Trophoblast cell (in vitro differentiated cells and primary cell): Measurements from ENCODE around the gene BORCS6.

ENCODE experiments used
- DNase-seq, 2 donors: peaks; one replicate each; pipeline ENCODE4 v3.0.0-alpha.2; 2016
- H2AFZ ChIP-seq: 2 replicates; pipeline ENCODE4 v1.6.1; 2013; ENCODE audit warnings: low read length, moderate library complexity, mild to moderate bottlenecking; ENCODE audit not compliant: insufficient read depth, poor library complexity
- H2AK5ac ChIP-seq: 2 replicates; pipeline ENCODE4 v1.6.1; 2013; ENCODE audit warnings: mild to moderate bottlenecking, low read length
- H2BK120ac ChIP-seq: 2 replicates; pipeline ENCODE4 v1.6.1; 2013; ENCODE audit warnings: low read length, mild to moderate bottlenecking, moderate library complexity; ENCODE audit not compliant: insufficient read depth, poor library complexity
- H2BK12ac ChIP-seq: 2 replicates; pipeline ENCODE4 v1.6.1; 2013; ENCODE audit warnings: mild to moderate bottlenecking, low read length, moderate library complexity
- H2BK5ac ChIP-seq: 2 replicates; pipeline ENCODE4 v1.6.1; 2013; ENCODE audit warnings: low read length, low read depth, moderate library complexity, mild to moderate bottlenecking; ENCODE audit not compliant: poor library complexity
- H3K14ac ChIP-seq: 2 replicates; pipeline ENCODE4 v1.6.1; 2013; ENCODE audit warnings: mild to moderate bottlenecking, low read length
- H3K18ac ChIP-seq: 2 replicates; pipeline ENCODE4 v1.6.1; 2013; ENCODE audit warnings: mild to moderate bottlenecking, low read length
- H3K23ac ChIP-seq: 2 replicates; pipeline ENCODE4 v1.6.1; 2013; ENCODE audit warnings: low read length
- H3K27ac ChIP-seq: 2 replicates; pipeline ENCODE4 v1.5.1; 2013; ENCODE audit warnings: low read depth, mild to moderate bottlenecking, inconsistent platforms, low read length, moderate library complexity
- H3K27me3 ChIP-seq: 2 replicates; pipeline ENCODE4 v1.6.1; 2013; ENCODE audit warnings: inconsistent platforms, mild to moderate bottlenecking, low read length, moderate library complexity; ENCODE audit not compliant: insufficient read depth
- H3K36me3 ChIP-seq, 2 experiments: 1 replicate in 1 of 2; 2 replicates in 1 of 2; pipeline ENCODE4 v1.6.1; 2013; ENCODE audit warnings: low read length in 2 of 2, mild to moderate bottlenecking in 2 of 2, moderate library complexity in 1 of 2; ENCODE audit not compliant: insufficient read depth in 2 of 2, control insufficient read depth in 1 of 2
- H3K4ac ChIP-seq: 2 replicates; pipeline ENCODE4 v1.6.1; 2013; ENCODE audit warnings: low read depth, mild to moderate bottlenecking, low read length, moderate library complexity
- H3K4me1 ChIP-seq, 2 experiments: 1 replicate in 1 of 2; 2 replicates in 1 of 2; pipeline ENCODE4 v1.6.1; 2013; ENCODE audit warnings: low read length in 2 of 2, mild to moderate bottlenecking in 2 of 2, moderate library complexity in 1 of 2; ENCODE audit not compliant: insufficient read depth in 2 of 2, control insufficient read depth in 1 of 2
- H3K4me2 ChIP-seq: 2 replicates; pipeline ENCODE4 v1.6.1; 2013; ENCODE audit warnings: inconsistent platforms, mild to moderate bottlenecking, low read length, moderate library complexity
- H3K4me3 ChIP-seq: 2 replicates; pipeline ENCODE4 v1.5.1; 2013; ENCODE audit warnings: mild to moderate bottlenecking, low read depth, low read length, inconsistent platforms
- H3K79me1 ChIP-seq: one replicate; pipeline ENCODE4 v1.6.1; 2013; ENCODE audit warnings: low read length
- H3K79me2 ChIP-seq: 2 replicates; pipeline ENCODE4 v1.6.1; 2013; ENCODE audit warnings: low read length, mild to moderate bottlenecking; ENCODE audit not compliant: control insufficient read depth, insufficient read depth, poor library complexity
- H3K9ac ChIP-seq: 2 replicates; pipeline ENCODE4 v1.6.1; 2013; ENCODE audit warnings: mild to moderate bottlenecking, low read length
- H3K9me3 ChIP-seq: 2 replicates; pipeline ENCODE4 v1.6.1; 2013; ENCODE audit warnings: low read depth, mild to moderate bottlenecking, control low read depth, inconsistent platforms, low read length; ENCODE audit not compliant: insufficient read depth
- H4K12ac ChIP-seq: 2 replicates; pipeline ENCODE4 v1.6.1; 2013; ENCODE audit warnings: low read depth, mild to moderate bottlenecking, low read length, moderate library complexity
- H4K8ac ChIP-seq: 2 replicates; pipeline ENCODE4 v1.6.1; 2013; ENCODE audit warnings: low read depth, mild to moderate bottlenecking, low read length, moderate library complexity
- H4K91ac ChIP-seq: one replicate; pipeline ENCODE4 v1.6.1; 2013; ENCODE audit warnings: low read depth, mild to moderate bottlenecking, low read length, moderate library complexity
- WGBS: extraction: QIAGEN DNeasy Blood & Tissue Kit; methylation state at CpG from one replicate; pipeline ENCODE4 v1.1.7; 2013; ENCODE audit warnings: missing lambda C conversion rate; ENCODE audit not compliant: insufficient read length, insufficient coverage; ENCODE audit errors: extremely low coverage; 5-methylcytosine and 5-hydroxymethylcytosine counted together

BORCS6 gene

GRCh38 chr17:8162997-8163977 lies 26.7 kb downstream of the BORCS6 start:
- Histone ChIP-seq H3K9me3 (peaks cover 5% of the 10 kb centered on the region), H3K79me1 (peaks cover 14% of the 10 kb centered on the region), H3K27ac (peak overlapping the region; percentile 37), H2BK120ac (peak overlapping the region; percentile 87), H3K4me3 (peak overlapping the region; percentile 94), H4K91ac (peak overlapping the region; percentile 98), H3K4me2 (peak overlapping the region; percentile 67), H2AFZ (peak overlapping the region; percentile 97), H3K9ac (peak overlapping the region; percentile 10), H2BK12ac (peak overlapping the region; percentile 79), H3K36me3 (peaks cover 15 to 24% of the 10 kb centered on the region in 2 experiments), H4K12ac (peak overlapping the region; percentile 97), H3K79me2 (peaks cover 14% of the 10 kb centered on the region), H3K23ac (no peak overlapping the region), H3K14ac (peak overlapping the region; percentile 97), H3K4ac (peak overlapping the region; percentile 77), H2BK5ac (peak overlapping the region; percentile 79), H3K27me3 (no peaks in the 10 kb centered on the region), H3K18ac (peak overlapping the region; percentile 99), H4K8ac (peak overlapping the region; percentile 98), H2AK5ac (peak overlapping the region; percentile 90), H3K4me1 (peaks cover 18 to 22% of the 10 kb centered on the region in 2 experiments)
- DNase-seq = peak; percentile 33 to 59
- no CpG with 5 or more reads among the region's 55 CpGs for WGBS

DNA sequence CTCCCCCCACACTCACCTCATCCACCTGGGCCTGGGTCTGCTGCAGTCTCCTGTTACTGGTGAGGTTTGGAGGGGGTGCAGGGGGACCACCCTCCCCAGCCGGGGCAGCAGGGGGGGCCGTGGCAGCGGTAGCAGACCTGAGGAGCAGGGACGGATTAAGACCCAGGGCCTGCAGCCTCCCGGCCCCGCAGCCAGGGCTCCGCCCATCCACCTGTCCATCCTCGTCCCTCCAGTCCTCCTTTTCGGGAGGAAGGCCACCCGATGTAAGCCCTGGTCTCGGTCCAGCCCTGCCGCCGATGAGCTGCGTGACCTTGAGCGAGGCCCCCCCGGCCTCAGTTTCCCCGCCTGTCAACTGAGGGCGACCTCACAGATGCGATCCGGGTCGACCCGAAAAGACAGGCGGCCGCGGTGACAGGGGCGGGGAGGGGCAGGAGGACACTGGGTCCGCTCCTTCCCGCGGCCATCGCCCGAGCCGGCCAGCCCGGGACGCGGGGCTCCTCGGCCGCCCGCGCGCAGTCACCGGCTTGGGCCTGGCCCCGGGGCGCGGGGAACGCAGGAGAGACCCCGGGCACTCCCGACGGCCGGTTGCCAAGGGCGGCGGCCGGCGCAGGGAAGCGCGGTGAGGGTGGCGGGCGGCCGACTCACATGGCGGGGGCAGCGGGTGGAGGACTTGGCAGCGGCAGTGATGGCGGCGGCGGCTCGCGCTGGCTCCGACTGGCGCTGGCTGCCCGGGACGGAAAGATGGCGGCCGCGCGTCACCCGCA lies 27.6 kb downstream of the BORCS6 start, which contains the start of gene VAMP2:
VAMP2 (minus strand) TSS at position 716 of the 764 bp plus-strand sequence; CDS start at position 647, 69 bp downstream.
- no peaks in the 10 kb centered on the region for H3K27me3 ChIP-seq

GRCh38 chr17:8161289-8162232 lies 28.4 kb downstream of the BORCS6 start:
- Histone ChIP-seq H2BK120ac (no peak overlapping the region), H3K14ac (peak overlapping the region; percentile 96), H3K4me2 (peak overlapping the region; percentile 95), H4K91ac (peak overlapping the region; percentile 96), H3K27ac (no peak overlapping the region), H3K4me1 (peaks cover 18 to 22% of the 10 kb centered on the region in 2 experiments), H3K9ac (peak overlapping the region; percentile 82), H3K27me3 (no peaks in the 10 kb centered on the region), H3K36me3 (peaks cover 15 to 25% of the 10 kb centered on the region in 2 experiments), H2AK5ac (no peak overlapping the region), H2BK12ac (no peak overlapping the region), H3K4me3 (peak overlapping the region; percentile 94), H3K18ac (peak overlapping the region; percentile 20), H2AFZ (no peak overlapping the region), H3K23ac (peak overlapping the region; percentile 83), H4K12ac (no peak overlapping the region), H2BK5ac (no peak overlapping the region), H3K79me2 (peaks cover 14% of the 10 kb centered on the region), H4K8ac (no peak overlapping the region), H3K79me1 (peaks cover 18% of the 10 kb centered on the region), H3K4ac (peak overlapping the region; percentile 93), H3K9me3 (peaks cover 5% of the 10 kb centered on the region)
- no CpG with 5 or more reads among the region's 19 CpGs for WGBS
- DNase-seq = no peak

More for the DNA sequence above, 27.6 kb downstream of the BORCS6 start, which contains the start of gene VAMP2:
- H2BK12ac ChIP-seq = peak within 1 kb of the TSS; percentile 79
- peaks cover 15 to 25% of the 10 kb centered on the region in 2 experiments for H3K36me3 ChIP-seq
- H3K27ac ChIP-seq = peak within 1 kb of the TSS; percentile 61
- H3K4me2 ChIP-seq = peak within 1 kb of the TSS; percentile 95
- peak within 1 kb of the TSS; percentile 99 for H3K18ac ChIP-seq
- peak within 1 kb of the TSS; percentile 98 for H4K8ac ChIP-seq
- peak within 1 kb of the TSS; percentile 98 for H4K91ac ChIP-seq
- no CpG with 5 or more reads among the region's 75 CpGs for WGBS
- H3K9ac ChIP-seq = peak within 1 kb of the TSS; percentile 82
- peaks cover 5% of the 10 kb centered on the region for H3K9me3 ChIP-seq
- H2BK5ac ChIP-seq = peak within 1 kb of the TSS; percentile 91
- peak within 1 kb of the TSS; percentile 93 for H3K4ac ChIP-seq
- peak within 1 kb of the TSS; percentile 97 for H4K12ac ChIP-seq
- peak within 1 kb of the TSS; percentile 94 for H3K4me3 ChIP-seq
- H3K79me1 ChIP-seq = peaks cover 14% of the 10 kb centered on the region
- H2AK5ac ChIP-seq = peak within 1 kb of the TSS; percentile 90
- peaks cover 18 to 22% of the 10 kb centered on the region in 2 experiments for H3K4me1 ChIP-seq
- DNase-seq = peak; percentile 69 to 85
- H3K79me2 ChIP-seq = peaks cover 14% of the 10 kb centered on the region
- peak within 1 kb of the TSS; percentile 97 for H3K14ac ChIP-seq
- H2AFZ ChIP-seq = peak within 1 kb of the TSS; percentile 97
- H2BK120ac ChIP-seq = peak within 1 kb of the TSS; percentile 95
- H3K23ac ChIP-seq = peak within 1 kb of the TSS; percentile 83
